GM08714 (cell line): ENCODE data around the gene SEC31A.

Source experiments
- H3K4me3 ChIP-seq: fragments of 200-500 bp; sonication (Bioruptor generic); 2 replicates; pipeline ENCODE4 v1.5.1; 2014; ENCODE audit warnings: mild to moderate bottlenecking, low read length, inconsistent platforms
- ZNF274 ChIP-seq: IDR thresholded peaks from 2 replicates; pipeline ENCODE4 v1.6.1; 2012; ENCODE audit warnings: mild to moderate bottlenecking, low read depth, low read length

Gene SEC31A

DNA sequence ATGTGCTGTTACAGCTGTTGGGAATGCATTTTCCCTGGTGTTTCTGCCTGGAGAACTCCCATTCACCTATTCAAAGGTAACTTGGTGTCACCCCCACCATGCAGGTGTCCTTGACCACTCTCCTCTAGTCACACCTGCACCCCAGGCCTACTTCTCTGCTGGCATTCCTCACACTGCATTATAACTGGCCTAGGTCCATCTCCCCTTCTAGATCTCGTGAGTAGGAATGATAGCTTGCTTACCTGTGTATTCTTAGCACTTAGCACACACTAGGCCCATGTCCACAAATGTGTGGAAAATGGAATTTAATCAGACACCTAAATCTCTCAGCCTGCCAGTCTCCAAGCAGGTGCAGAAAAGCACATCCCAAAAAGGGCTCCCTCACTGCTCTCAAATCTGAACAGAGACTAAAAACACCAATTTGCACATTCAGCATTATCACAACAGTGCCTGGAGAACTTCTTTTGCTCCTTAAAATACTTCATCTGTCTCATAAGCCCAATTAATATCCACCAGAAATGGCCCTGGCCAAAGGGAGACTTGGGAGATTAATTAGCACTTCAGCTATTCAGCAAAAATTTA is 110.7 kb downstream of the SEC31A start:
- no peak overlapping the region for H3K4me3 ChIP-seq
- TF ChIP-seq ZNF274 = no peak

DNA sequence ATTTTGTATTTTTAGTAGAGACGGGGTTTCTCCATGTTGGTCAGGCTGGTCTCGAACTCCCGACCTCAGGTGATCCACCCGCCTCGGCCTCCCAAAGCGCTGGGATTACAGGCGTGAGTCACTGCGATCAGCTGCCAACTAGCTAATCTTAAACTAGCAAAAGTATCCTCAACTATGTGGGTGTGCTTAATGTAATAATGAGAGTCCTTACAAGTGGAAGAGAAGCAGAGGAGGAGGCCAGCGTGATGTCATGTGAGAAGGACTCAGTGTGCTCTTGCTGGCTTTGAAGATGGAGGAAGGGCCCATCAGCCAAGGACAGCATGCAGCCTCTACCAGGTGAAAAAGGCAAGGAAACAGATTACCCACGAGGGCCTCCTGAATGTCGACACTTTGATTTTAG is 111.9 kb downstream of the SEC31A start:
- H3K4me3 ChIP-seq = no peak overlapping the region
- TF ChIP-seq ZNF274 = no peak

DNA sequence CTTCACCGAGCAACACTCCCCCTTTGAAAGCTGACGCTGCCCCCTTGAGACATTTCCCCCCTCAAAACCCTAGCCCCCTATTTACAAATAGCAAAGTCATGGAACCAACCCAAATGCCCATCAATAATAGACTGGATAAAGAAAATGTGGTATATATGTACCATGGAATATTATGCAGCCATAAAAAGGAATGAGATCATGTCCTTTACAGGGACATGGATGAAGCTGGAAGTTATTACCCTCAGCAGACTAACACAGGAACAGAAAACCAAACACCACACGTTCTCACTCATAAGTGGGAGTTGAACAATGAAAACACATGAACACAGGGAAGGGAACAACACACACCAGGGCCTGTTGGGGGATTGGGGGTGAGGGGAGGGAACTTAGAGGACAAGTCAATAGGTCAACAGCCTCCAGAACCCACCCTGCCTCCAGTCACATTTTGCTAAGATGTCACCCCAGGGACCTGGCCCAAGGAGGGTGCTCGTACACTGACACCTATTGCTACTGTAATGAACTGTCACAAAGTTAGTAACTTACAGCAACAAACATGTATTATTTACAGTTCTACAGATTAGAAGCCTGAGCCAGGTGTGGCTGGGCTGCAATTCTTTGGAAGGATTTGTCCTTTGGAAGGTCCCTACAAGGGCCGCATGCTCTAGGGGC is 113.0 kb downstream of the SEC31A start:
- no peak for TF ChIP-seq ZNF274
- H3K4me3 ChIP-seq = no peak overlapping the region

DNA sequence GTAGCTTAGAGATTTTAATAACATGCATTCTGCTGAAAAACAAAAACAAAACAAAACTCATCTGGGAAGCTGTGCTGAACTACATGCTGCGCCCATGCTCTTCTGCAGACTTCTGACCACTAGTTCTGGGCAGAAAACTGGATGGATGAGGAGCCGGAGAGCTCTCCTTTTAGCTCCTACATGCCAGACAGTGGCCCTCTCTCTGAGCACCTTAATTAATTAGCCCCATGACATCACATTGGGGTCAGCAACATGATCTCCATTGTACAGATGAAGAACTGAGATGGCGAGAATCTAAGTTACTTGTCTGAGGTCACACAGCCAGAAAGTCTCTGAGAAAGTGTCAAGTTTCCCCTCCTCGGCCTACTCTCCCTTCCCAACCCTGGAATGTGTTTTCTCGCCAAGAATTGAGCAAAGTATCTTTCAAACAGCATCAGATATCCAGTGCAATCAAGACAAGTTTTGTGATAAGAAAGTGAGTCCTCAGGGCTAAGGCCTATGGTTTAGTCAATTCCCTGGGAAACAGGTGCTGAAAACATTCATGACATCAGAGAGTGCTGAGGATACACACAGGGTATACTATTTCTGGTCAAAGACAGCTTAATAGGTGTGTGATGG is 113.9 kb downstream of the SEC31A start:
- no peak for TF ChIP-seq ZNF274
- H3K4me3 ChIP-seq = no peak overlapping the region

DNA sequence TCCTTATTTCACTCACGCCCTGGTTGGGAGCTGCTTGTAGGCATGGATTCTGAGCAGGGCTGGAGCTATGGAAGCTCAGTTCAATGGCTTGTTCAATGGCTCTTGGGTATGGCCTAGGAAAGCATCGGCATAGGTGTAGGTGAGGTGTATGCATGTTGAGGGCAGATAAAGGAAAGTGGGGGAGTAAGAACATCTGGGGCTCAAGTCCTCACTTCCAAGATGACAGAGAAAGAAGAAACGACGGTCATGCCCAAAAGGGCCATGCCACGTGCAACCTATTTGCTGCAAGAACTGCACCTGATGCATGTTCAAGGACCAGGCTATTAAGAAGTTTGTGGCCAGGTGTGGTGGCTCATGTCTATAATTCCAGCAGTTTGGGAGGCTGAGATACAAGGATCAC is 115.7 kb downstream of the SEC31A start:
- no peak overlapping the region for H3K4me3 ChIP-seq
- no peak for TF ChIP-seq ZNF274

DNA sequence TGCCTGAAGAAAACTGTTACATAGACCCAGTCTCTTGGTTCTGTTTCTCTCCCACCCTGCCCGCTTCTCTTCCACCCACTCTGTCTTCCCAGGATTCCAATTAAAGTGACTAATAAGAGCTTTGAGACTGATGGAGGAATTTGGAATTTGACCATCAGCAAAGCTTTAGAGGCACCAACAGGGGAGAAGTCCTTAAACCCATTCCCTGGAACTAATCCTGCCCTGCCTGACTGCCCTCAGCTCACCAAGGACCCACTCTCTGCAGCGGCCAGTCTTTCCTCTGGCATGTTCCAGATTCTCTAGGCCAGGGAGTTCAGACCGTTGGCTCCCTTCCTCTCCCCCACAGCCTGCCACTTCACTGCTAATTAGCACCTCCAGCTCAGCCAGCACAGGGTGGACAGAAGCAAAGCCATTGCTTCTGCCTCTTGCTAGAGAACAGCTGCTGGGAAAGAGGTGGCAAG is 116.2 kb downstream of the SEC31A start:
- TF ChIP-seq ZNF274 = no peak

DNA sequence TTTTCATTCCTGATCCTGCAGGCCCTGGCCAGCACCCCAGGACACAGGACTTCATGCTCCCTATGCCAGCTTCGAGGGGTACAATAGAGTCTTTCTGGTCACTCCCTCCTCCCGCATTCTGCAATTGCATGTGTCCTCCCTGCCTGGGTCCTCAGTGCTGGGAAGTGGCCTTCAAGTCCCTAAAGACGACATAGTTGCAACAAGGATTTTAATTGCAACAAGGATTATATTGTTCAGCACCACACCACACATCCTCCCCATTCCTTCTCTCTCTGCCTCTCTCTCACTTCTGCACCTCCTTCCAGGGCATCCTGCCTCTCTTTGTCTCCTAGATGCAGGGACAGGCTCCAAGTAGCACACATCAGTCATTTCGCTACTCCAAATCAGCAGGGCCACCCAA is 117.9 kb downstream of the SEC31A start:
- H3K4me3 ChIP-seq = no peak overlapping the region
- no peak for TF ChIP-seq ZNF274

More for the DNA sequence above, 116.2 kb downstream of the SEC31A start:
- no peak overlapping the region for H3K4me3 ChIP-seq

DNA sequence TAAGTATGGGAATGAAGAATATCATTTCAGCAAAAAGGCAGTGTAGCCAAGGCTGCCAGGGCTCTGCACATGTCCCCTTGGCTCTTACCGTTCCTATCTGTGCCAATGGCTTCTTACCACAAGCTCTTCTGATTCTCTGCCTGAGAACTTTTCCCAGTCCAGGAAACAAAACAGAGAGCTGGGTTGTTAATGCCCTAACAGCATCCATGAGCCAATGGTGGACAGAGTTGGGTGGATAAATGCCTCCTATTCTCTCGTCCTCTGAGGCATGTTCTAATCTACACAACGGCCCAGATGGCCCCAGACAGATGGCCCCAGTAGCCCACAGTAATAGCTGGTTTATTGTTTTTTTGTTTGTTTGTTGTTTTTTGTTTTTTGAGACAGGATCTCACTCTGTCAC is 120.3 kb downstream of the SEC31A start:
- TF ChIP-seq ZNF274 = no peak

More for the DNA sequence above, 120.3 kb downstream of the SEC31A start:
- no peak overlapping the region for H3K4me3 ChIP-seq
